Endothelial cell of umbilical vein (primary cell): ENCODE measurements around the gene MRC2. TPM values are rescaled to one million over a fixed set of nuclear protein-coding genes. Genes with fewer than 3 reads are reported as not detected.

Source experiments
- BruUV-seq: library from RNA; stranded (reverse); fragments of 400-500 nt; replicated peaks from 2 replicates; lab custom pipeline; 2021; lab: Mats Ljungman, UMichigan
- CTCF ChIA-PET: fragments of 300-600, 350-600 bp; sonication (Branson Sonifier 250); formaldehyde crosslinking; loops from one replicate; lab custom pipeline; 2021; ENCODE audit warnings: antibody characterized with exemption, inconsistent platforms; lab: Charles Lee
- POLR2A ChIA-PET: fragments of 300-600, 350-600 bp; sonication (Branson Sonifier 250); formaldehyde crosslinking; loops from one replicate; lab custom pipeline; 2021; ENCODE audit warnings: antibody characterized with exemption, inconsistent platforms; lab: Charles Lee
- DNase-seq: peaks from one replicate; pipeline ENCODE4 v3.0.0-alpha.2; 2011; ENCODE audit warnings: low read depth, low spot score
- FAIRE-seq: peaks from 2 replicates; lab custom pipeline; 2011; peaks lifted over from hg19 to GRCh38; lab: Jason Lieb, UNC
- H2AFZ ChIP-seq: 2 replicates; pipeline ENCODE4 v1.6.0; 2012; ENCODE audit warnings: low read depth, low read length, control low read depth, inconsistent platforms
- H3K27ac ChIP-seq: 2 replicates; pipeline ENCODE4 v1.5.1; 2011; ENCODE audit warnings: low read depth, mild to moderate bottlenecking, control low read depth, low read length, moderate library complexity; ENCODE audit not compliant: insufficient read depth
- H3K27me3 ChIP-seq, 2 experiments: 2 replicates each; pipeline versions ENCODE4 v1.6.0 to v1.6.1; 2011; ENCODE audit warnings: low read length in 2 of 2, mixed read lengths in 1 of 2; ENCODE audit not compliant: control insufficient read depth in 2 of 2, insufficient read depth in 2 of 2
- H3K36me3 ChIP-seq, 2 experiments: 2 replicates in 1 of 2; 3 replicates in 1 of 2; pipeline ENCODE4 v1.5.1; 2011; ENCODE audit warnings: low read length in 2 of 2, mild to moderate bottlenecking in 1 of 2, moderate library complexity in 1 of 2; ENCODE audit not compliant: control insufficient read depth in 2 of 2, insufficient read depth in 2 of 2; ENCODE audit errors: extremely low read depth in 1 of 2
- H3K4me1 ChIP-seq: 3 replicates; pipeline ENCODE4 v1.5.1; 2011; ENCODE audit warnings: mild to moderate bottlenecking, low read length; ENCODE audit not compliant: control insufficient read depth, insufficient read depth; ENCODE audit errors: extremely low read depth
- H3K4me2 ChIP-seq: 2 replicates; pipeline ENCODE4 v1.6.1; 2011; ENCODE audit warnings: low read length, control low read depth, mixed read lengths; ENCODE audit not compliant: insufficient read depth
- H3K4me3 ChIP-seq, 3 experiments: fragments of 200-600 bp in 1 of 3; sonication (generic), shearing (Covaris generic) in 1 of 3; replicated peaks in 1 of 3; 2 replicates each; pipeline ENCODE4 v1.5.1; 2011 to 2016; ENCODE audit warnings: control low read depth in 3 of 3, low read length in 3 of 3, mild to moderate bottlenecking in 2 of 3, inconsistent platforms in 1 of 3, low read depth in 1 of 3, moderate library complexity in 1 of 3; ENCODE audit not compliant: insufficient read depth in 1 of 3
- H3K79me2 ChIP-seq: 2 replicates; pipeline ENCODE4 v1.6.0; 2012; ENCODE audit warnings: low read length, inconsistent platforms; ENCODE audit not compliant: control insufficient read depth, insufficient read depth
- H3K9ac ChIP-seq: replicated peaks from 2 replicates; pipeline ENCODE3; 2011; ENCODE audit warnings: low read length, control low read depth; ENCODE audit not compliant: insufficient read depth; ENCODE audit errors: extremely low read depth
- H3K9me1 ChIP-seq: replicated peaks from 3 replicates; pipeline ENCODE4 v1.6.0; 2011; ENCODE audit warnings: mild to moderate bottlenecking, low read length; ENCODE audit not compliant: control insufficient read depth, insufficient read depth; ENCODE audit errors: extremely low read depth
- H3K9me3 ChIP-seq: replicated peaks from 2 replicates; pipeline ENCODE4 v1.5.1; 2012; ENCODE audit warnings: low read length, inconsistent platforms; ENCODE audit not compliant: control insufficient read depth, insufficient read depth
- H4K20me1 ChIP-seq: replicated peaks from 2 replicates; pipeline ENCODE3; 2011; ENCODE audit warnings: mild to moderate bottlenecking, low read length; ENCODE audit not compliant: control insufficient read depth, insufficient read depth; ENCODE audit errors: extremely low read depth
- CTCF ChIP-seq, 2 donors: IDR thresholded peaks; 1 replicate in 1 of 2; 2 replicates in 1 of 2; pipeline ENCODE4 v1.5.1; 2011; ENCODE audit warnings: low read length in 2 of 2, mild to moderate bottlenecking in 2 of 2, moderate library complexity in 2 of 2, control low read depth in 1 of 2, inconsistent platforms in 1 of 2, low read depth in 1 of 2; ENCODE audit not compliant: insufficient read depth in 1 of 2; ENCODE audit errors: extremely low read depth in 1 of 2
- EZH2 ChIP-seq: IDR thresholded peaks from 2 replicates; pipeline ENCODE4 v1.6.1; 2012; ENCODE audit warnings: borderline replicate concordance, low read depth, mild to moderate bottlenecking, moderate library complexity, low read length, inconsistent platforms; ENCODE audit not compliant: severe bottlenecking
- FOS ChIP-seq: IDR thresholded peaks from 2 replicates; pipeline ENCODE4 v1.6.1; 2011; ENCODE audit warnings: mild to moderate bottlenecking, low read length, moderate library complexity, borderline replicate concordance; ENCODE audit not compliant: insufficient read depth
- GATA2 ChIP-seq: IDR thresholded peaks from 2 replicates; pipeline ENCODE4 v1.7.0; 2011; ENCODE audit warnings: low read depth, mild to moderate bottlenecking, moderate library complexity, mixed read lengths, low read length; ENCODE audit not compliant: insufficient read length, insufficient read depth
- JUN ChIP-seq: IDR thresholded peaks from 2 replicates; pipeline ENCODE4 v1.6.1; 2011; ENCODE audit warnings: borderline replicate concordance, low read depth; ENCODE audit not compliant: insufficient read length, insufficient read depth
- MYC ChIP-seq: IDR thresholded peaks from one replicate; pipeline ENCODE4 v1.6.1; 2011; ENCODE audit warnings: mild to moderate bottlenecking, low read depth, low read length
- POLR2A ChIP-seq: IDR thresholded peaks from 2 replicates; pipeline ENCODE4 v1.6.1; 2012; ENCODE audit warnings: low read depth, mild to moderate bottlenecking, control low read depth, low read length
- POLR2AphosphoS5 ChIP-seq: IDR thresholded peaks from 2 replicates; pipeline ENCODE4 v1.6.1; 2012; ENCODE audit warnings: low read depth, mild to moderate bottlenecking, control low read depth, low read length, moderate library complexity; ENCODE audit not compliant: insufficient read depth
- dilution Hi-C: fragments of 300-500 bp; cut with MboI; formaldehyde crosslinking; loops from one replicate; pipeline ENCODE4 v1.15.0; 2019; ENCODE audit warnings: low sequenced_read_pairs; ENCODE audit not compliant: extremely low pct_ligation_motif_present
- intact Hi-C: fragments of 100-400 bp; cut with micrococcal nuclease; formaldehyde crosslinking; loops from one replicate; pipeline ENCODE4 v1.10.0; 2022
- polyA plus RNA-seq, 4 experiments: library from polyadenylated mRNA; depleted of rRNA in 3 of 4; stranded (reverse) in 3 of 4; unstranded in 1 of 4; fragments of >200 nt; gene quantifications; 2 replicates each; pipeline versions ENCODE4 v1.2.1 to v1.2.3, GENCODE V29; 2011 to 2012; ENCODE audit warnings: missing spikeins in 1 of 4
- total RNA-seq: library from RNA; stranded (reverse); gene quantifications from 2 replicates; pipeline ENCODE4 v1.2.3, GENCODE V29; 2021
- TF ChIP-seq, protein P1 (sequence below): IDR thresholded peaks from 2 replicates; pipeline ENCODE4 v1.6.1; 2011; ENCODE audit not compliant: insufficient read depth, insufficient read length

The MRC2 gene
- total and polyA plus RNA-seq, 2 donors (not counting 3 experiments of a cell fraction or from before 2014, with no cell fraction given) = 30.6 to 52.7 TPM

- intact Hi-C loops (no loop called here), dilution Hi-C loops (no loop called here)
- BruUV-seq = no TSS peak
- ChIA-PET CTCF (interaction anchor here (0.7 to 1.2 kb wide), 2 partner anchors 9 to 413 kb away, joined by 3 read pairs; no protein-coding TSS in a partner anchor), POLR2A (no interaction called here)
- no peaks in the 10 kb centered on the region for H3K4me1 ChIP-seq
- no peak overlapping the region for H3K27ac ChIP-seq
- no peaks in the 10 kb centered on the region for H3K79me2 ChIP-seq
- no peaks in the 10 kb centered on the region for H3K27me3 ChIP-seq
- no peak overlapping the region for H3K9ac ChIP-seq
- TF ChIP-seq CTCF (IDR thresholded peaks at IDR 0.05; ENCODE audit: extremely low read depth in 1 of 2, insufficient read depth in 1 of 2, low read depth in 1 of 2, low read length in 2 of 2) = no peak
- TF ChIP-seq POLR2A = no peak
- no peak for TF ChIP-seq EZH2
- TF ChIP-seq, protein P1, sequence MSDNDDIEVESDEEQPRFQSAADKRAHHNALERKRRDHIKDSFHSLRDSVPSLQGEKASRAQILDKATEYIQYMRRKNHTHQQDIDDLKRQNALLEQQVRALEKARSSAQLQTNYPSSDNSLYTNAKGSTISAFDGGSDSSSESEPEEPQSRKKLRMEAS = no peak
- TF ChIP-seq MYC = no peak
- no peak for TF ChIP-seq JUN
- no peak for TF ChIP-seq GATA2
- TF ChIP-seq FOS = no peak
- TF ChIP-seq POLR2AphosphoS5 = no peak
- no peak for FAIRE-seq
- H3K9me1 ChIP-seq = no peaks in the 10 kb centered on the region
- no peak for DNase-seq
- H3K9me3 ChIP-seq = no peaks in the 10 kb centered on the region
- H4K20me1 ChIP-seq = no peaks in the 10 kb centered on the region
- H2AFZ ChIP-seq = no peak overlapping the region
- no peak overlapping the region for H3K4me2 ChIP-seq
- no peaks in the 10 kb centered on the region for H3K36me3 ChIP-seq
- H3K4me3 ChIP-seq = no peak overlapping the region
Observed at GRCh38 chr17:62637809-62638208, 10.3 kb downstream of the MRC2 start.
